HG02973 (cell line): ENCODE measurements around the gene CIROP.
A peak's percentile ranks its signal among the peaks of the same experiment; 100 is the strongest.

Experiments
- ATAC-seq: cut with Tn5 transposase; IDR thresholded peaks from one replicate; pipeline ENCODE4 v1.9.1; 2021; ENCODE audit warnings: moderate library complexity; ENCODE audit not compliant: unreplicated experiment

CIROP gene

DNA sequence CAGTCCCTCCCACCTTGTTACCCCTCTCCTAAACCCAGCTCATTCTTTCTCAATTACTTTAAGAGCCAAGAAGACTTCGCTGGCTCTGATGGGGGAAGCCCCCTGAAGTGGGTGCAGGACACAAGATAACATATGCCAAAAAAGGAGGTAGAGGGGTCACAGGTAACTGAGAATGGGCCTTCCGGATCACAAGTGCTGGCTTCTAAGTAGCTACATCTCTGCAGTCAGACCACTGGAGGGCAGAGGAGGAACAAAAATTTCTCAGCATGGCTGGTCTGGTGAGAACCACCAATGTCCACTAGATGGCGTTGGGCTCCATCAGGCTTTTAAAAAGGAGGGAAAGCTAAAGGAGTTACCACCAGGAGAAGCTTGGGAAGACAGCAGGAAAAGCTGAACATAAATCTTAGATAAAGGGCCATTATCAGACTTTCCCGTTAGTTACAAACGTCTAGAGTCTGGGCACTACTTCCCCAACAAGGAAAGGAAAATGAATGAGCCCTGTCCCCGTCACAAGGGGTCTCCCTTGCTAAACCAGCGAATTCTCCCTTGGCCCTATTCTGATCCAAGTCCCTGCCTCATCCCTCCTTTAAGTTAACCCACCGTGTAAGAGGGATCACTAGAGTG is 35.9 kb downstream of the CIROP start:
- ATAC-seq, result peak; percentile 71

DNA sequence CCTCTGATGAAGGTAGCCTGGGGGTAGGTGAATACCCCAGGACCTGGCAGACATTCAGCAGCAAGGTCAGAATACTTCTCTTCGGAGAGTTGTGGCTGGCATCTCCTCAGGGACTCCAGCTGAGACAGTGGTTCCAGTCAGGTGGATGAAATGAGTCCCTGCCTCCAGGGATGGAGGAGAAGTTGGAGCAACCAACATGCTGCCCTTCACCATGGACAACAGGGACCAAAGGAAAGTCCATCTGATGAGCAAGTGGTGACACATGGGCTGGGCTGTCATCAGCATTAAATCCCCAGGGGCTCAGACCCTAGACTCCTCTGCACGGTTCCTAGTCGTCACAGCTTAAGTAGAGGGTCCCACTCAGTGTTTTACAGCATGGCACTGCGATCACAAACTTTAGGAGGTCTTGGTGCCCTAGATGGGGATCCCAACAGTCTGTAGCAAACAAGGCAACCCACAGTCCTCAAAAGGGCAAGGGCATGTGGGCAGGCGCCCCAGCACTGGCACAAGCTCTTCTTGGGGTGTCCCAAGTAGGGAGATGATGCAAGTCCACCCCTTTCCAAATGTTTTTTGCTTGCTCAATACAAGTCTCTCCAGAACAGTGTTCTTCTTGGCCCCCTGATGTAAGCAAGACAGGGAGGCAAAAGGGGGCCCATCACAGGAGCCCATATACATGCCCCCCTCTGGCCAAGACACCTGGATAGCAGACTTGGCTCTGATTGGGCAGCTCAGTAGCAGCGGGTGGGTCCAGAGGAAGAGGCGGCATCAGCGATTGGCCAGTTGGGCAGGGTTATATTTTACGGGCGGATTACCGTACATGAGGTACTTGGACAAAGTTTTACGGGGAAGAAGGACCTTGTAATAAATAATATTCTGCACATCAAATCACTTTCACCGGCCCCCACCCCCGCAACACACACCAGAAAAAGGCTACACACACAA is 36.7 kb downstream of the CIROP start:
- no peak for ATAC-seq

DNA sequence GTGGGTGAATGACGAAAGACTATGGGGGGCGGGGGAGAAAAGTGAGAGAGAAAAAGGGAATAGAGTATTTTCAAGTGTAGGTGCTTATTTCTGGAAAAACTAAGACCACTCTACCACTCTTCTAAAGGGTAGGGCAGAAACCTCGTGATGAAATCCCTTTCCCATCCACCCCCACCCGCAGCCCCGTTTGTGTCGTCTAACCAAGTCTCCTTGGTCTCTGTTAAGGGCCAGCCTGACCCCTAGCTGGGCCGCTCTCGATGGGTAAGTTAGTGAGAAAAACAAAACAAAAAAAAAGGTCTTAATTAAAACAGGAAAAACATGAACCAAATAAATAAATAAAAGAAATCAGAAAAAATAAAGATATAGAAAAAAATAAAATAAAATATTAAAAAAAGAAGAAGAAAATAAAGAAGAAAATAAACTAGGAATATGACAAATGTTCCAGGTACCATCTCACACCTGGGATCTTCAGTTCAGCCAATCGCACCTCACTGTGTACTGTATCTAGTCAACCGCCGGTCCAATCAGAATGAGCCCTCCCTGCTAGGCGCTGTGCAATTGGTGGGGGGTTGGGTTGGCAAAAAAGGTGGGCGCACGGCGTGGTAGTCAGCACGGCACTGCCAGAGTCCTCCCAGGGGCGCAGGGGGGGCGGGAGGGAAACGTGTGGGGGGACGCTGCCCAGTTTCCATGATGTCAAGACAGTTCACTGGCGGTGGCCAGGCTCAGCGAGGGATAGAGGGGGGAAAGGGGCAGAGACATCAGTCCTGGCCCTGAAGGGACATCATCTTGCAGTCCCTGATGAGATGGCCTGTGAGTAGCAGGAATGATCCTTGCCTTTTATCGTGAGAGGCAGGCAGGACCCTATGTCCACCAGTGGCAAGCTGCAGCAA is 37.7 kb downstream of the CIROP start:
- no peak for ATAC-seq

DNA sequence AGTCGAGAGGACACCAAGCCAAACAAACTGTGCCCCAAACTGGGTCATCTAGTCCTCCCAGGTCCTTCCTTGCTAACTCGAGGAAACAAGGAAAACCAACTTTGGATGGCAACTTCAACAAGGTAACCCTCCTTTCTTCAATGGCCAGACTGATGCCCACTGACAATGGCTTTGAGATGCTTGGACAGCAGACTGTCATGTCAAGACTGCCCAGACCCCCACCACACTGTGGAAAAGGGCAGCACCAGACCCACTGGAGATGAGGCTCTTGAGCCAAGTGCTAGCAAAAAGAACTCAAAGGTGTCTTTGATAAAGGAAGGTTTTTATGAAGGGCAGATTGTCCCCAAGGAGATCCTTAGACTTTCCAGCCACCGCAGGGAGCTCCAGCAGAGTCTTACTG is 38.4 kb downstream of the CIROP start:
- ATAC-seq, result no peak

DNA sequence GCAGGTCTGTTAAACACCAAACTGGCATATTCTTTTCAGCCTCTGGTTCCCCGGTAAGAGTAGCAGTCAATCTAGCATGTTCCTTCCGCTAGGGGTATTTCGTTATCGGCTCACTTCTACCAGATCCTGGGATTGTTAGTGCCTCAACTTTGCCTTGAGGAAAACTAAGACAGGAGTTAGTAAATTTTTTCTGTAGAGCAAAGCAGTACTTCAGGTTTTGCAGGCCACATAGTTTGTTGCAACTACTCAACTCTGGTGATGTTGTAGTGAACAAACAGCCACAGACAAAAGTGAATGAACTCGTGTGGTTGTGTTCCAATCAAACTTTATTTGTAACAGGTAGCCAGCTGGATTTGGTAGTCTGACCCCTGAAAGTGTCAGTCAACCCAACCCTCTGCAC is 41.2 kb downstream of the CIROP start:
- no peak for ATAC-seq

DNA sequence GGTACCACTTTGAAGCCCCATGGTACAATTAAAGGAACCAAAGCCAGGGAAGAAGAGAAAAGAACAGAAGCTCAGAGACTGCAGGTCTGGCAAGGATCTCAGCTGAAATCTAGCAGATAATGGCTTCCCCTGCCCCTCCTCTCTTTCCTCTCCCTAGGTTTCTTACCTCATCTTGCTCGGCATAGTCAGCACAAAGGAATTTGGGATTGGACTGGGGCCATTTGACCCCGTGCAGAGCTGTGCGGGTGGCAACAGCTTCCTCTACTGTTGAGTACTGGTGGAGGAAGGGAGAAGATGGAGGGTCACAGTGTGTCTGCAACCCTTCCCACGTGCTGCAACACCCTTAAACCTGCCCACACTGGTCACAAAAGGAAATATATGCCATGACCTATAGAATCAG is 42.8 kb downstream of the CIROP start:
- no peak for ATAC-seq

DNA sequence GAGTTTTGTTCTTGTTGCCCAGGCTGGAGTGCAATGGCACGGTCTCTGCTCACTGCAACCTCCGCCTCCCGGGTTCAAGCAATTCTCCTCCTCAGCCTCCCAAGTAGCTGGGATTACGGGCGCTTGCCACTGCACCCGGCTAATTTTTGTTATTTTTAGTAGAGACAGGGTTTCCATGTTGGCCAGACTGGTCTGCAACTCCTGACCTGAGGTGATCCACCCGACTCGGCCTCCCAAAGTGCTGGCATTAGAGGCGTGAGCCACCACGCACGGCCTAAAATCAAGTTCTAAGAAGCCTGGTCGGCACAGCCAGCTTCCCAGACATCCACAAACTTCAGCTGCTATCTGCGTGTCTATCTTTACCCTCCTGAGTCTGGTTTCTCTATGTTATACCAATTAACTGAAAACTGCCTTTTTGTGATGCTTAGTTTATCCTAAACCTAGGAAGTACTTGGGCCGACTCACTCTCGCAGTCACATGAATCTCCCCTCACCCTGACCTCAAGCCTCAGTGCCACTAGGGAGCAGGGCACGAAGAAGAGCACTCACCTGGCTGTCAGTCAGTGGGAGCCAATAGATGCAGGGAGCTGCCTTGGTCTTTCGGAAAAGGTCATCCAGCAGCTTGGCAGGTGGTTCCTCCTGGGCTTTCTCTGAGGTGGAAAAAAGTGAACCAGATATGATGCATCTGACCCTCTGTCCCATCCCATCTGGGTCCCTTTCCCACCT is 44.1 kb downstream of the CIROP start:
- no peak for ATAC-seq

DNA sequence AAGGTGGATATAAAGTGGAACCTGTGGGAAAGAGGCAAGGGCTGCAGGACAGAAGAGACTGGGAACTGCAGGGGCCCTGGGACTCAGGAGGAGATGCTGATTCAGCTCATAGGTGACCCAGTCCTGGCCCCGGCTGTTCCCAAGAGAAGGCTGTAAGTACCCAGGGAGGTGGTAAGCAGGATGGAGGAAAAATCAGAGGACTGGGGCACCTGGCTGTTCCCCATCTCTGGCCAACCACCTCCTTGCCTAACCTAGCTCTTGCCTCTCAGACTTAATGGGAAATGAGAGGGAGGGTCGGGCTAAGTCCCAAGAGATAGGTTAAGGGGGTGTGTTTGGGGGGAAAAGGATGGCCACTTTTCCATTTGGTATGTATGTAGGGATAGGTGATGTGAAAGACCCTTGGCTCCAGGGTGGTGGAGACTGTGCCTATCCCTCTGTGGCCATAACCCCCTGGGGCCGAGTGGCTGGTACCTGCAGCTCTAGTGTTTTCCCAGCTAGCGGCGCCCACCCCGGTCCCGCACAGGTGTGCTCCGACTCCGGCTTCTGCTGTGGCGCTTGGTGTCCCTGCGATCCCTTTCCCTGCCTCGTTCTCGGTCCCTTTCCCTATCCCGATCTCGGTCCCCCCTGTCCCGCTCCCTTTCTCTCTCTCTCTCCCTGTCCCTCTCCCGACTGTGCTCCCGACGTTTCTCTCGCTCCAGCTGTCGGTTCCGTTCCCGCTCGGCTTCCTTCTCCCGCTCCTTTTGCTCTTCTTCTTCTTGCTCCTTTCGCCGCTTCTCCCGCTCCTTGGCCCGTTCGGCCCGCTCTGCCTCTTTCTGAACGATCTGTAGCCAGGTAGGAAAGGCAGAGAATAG is 45.9 kb downstream of the CIROP start:
- ATAC-seq, result no peak

DNA sequence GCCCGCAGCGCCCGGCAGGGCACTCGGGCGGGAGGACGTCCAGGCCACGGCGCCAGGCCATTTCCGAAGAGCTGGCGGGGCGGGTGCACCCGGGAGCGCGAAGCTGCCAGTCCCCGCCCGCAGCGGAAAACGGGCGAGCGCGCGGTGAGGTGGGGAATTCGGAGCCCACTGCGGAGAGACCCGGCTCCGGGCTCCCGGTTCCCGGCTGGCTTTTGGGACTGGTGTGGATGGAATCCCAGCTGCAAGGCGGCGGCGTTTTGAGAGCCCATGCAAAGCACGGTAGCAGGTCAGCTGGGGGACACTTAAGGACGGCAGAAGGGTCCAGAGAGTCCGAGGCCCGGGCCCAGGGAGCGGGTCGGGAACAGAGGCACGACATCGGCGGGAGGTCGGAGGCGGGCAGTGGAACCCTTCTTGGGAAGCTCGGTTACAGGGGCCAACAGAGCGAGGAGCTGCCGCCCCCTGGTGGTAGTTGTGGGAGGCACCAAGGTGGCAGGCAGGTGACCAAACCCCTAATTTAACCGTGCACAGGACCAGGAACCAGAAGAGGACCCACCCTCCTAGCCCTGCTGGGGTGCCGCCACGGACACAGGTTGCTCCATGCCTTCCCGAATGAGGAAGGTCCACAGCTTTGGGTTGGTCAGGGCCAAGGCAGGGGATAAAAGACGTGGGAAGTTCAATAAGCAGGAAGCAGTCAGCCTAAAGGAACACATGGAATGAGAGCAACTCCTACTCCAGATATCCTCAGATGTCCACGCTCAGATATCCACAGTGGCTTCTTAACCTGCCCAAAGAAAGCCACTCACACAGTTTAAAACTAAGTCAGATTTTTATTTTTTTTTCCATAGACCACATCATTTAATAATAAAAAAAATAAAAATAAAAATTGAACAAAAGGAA is 46.8 kb downstream of the CIROP start:
- peak; percentile 50 for ATAC-seq

DNA sequence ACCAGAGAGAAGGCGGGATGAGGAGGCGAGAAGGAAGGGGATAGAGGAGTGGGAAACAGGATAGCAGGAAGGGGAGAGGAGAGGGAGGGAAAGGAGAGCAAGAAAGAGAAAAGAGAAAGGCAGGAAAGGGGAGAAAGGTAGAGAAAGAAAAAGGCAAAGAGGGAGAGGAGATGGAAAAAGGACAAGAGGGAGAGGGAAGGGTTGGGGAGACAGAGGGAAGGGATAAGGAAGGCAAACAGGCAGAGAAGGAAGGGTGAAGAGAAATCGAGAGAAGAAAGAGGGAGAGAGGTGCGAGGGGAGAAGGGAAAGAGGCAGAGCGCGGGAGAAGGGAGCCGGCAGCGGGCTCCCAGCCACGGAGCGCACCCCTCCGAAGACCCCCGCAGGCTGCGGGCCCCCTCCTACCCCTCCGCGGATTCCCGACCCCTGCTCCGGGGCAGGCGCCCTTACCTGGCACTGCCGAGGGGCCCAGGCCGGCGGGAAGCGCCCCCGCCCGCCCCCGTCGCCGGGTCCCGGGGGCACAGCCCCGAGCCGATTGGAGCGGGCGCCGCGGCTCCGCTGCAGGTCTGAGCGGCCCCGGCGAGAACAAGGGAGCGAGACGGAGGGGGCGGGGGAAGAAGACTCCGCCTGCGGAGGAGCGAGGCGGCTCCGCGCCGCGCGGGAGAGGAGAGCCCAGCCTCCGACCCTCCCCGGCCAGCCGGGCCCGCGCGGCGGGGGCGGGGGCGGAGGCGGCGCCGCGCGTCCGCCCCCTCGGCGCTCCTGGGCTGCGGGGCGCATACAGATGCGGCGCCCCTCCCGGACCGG is 47.6 kb downstream of the CIROP start, which contains the start of gene CDH24:
Gene CDH24, minus strand, starts transcription at position 565 of the 801 bp plus-strand sequence. CDS start 1,787 bp downstream, outside the sequence.
- ATAC-seq, result peak; percentile 41

DNA sequence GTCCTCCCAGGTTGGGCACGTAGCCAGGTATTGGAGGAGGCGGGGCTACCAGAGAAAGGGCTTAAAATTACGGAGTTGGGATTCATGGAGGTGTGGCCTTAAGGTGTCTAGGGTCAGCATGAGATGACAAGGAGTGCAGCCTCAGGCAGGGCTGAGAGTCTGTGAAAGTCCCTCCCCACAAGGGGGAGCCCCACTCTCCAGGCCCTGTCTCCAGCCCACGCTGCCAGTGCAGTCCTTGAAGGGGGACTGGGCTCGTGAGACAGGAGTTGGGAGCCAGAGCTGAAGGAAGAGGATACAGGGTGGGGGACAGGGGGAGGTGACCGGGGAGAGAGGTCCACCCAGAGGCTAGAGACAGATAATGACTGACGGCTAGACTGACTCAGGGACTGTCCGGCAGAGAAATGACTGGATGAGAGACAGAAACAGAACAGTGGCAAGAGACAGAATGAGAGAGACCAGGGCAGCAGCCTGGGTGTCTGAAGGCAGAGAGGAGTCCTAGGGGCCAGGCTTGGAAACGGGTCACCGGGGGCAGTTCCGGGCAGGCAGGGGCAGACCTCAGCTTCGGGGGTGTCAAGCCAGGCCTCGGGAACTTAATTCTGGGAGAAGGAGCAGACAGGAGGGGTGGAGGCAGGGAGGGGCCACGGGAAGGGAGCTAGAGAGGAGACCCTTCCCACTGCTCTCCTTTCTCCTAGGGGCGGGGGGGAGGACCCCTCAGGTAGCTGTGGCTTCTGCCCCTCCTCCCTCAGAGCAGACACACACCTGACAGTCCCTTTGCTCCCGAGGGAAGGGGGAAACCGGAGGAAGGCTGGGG is 48.4 kb downstream of the CIROP start:
- peak; percentile 48 for ATAC-seq

DNA sequence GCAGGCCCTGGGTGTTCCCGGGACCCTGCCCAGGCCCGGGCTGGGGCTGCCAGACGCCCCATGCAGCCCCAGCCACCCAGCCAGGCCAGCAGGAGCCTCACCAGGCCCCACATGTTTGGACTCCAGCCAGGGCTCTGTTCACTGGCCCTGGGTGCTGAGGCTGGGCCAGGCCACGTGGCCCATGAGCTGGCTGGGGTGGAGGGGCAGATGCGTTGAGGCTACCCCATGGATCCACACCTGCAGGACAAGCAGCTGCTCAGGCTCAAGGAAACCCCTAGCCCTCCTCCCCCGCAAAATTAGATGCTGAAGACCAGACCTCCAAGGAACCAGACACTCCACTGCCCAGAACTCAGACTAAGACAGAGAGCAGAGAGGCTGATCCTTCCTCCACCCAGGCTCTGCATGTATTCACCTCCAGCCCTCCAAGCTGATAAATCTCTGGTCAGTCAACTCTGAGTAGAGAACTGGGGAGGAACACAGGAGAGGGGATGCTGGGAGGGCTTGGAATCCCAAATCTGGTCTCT is 49.1 kb downstream of the CIROP start:
- ATAC-seq, result no peak

DNA sequence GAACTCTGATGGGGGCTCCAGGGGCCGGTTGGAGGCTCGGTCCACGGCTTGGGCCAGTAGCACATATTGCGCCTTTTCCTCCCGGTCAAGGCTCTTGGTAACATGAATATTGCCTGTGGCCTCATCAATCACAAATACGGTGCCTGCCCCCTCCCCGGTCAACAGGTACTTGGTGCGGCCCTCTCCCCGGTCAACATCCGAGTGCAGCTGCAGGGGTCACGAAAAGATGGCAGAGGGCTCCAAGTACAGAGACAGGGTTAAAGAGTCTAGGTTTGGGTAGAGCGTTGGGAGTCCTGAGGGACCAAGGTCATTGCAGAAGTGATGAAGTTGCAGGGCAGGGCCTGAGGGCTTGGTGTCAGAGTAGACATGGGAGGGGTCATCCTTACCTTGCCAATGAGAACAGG is 49.6 kb downstream of the CIROP start:
- no peak for ATAC-seq

DNA sequence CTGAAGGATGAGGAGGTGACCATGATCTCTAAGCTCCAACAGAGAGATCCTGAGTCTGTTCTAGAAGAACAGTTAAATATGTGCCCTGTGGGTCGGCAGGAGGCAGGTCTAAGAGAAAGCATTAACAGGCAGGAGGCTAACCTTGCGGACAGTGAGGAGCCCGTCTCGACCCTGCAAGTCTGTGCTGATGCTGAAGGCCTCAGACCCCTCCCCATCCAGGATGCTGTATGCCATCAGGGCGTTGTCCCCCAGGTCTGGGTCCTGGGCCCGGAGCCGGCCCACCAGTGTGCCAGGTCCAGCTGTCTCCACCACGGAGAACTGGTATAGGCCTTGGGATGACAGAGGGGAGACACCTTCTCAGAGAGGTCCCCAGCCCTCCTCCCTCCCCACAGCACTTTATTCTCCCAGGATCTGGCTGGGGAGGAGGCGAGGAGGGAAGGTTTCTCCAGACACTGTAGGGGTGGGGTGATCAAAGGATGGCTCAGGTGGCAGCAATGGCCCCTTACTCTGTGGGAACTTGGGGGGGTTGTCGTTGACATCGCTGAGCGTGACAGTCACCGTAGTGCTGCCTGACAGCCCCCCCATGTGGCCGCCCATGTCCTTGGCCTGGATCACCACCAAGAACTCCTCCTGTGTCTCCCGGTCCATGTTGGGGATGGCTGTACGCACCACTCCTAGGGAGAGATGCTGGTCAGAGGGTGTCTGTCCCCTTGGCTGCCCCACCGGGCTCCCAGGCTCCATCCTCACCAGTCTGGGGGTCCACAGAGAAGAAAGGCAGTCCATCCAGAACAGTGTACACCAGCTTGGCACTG is 50.6 kb downstream of the CIROP start:
- no peak for ATAC-seq

DNA sequence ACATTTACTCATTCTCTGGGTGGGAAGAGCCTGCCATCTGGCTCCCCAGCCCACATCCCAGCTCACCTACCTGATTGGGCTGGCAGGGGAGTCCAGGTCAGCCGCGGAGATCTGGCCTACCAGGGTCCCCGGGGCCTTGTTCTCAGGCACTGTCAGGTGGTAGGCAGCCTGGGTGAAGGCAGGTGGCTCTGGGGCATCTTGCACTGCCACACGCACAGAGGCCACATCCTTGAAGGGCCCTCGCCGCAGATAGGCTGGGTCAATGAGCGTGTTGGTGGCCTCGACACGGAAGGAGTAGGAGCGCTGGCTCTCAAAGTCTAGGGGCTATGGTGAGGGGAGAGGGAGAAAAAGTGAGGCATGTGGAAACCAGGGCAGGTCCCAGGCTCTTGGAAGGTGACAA is 51.4 kb downstream of the CIROP start:
- ATAC-seq, result no peak

DNA sequence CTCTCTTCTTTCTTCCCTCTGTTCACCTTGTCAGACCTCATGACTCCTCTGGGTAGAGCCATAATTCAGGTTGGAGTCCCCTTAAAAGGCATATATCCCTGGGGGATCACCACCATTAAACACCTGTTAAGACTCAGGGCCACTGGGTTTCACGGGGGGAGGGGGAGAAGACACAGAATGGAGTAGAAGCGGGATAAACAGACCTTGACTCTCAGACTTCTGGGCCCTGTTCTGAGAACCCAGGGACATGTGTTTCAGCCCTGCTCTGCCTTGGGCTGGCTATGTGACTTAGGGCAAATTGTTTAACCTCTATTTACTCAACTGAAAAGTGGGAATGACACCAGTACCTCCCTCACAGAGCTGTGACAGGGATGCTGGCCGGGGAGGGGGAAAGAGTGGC is 52.1 kb downstream of the CIROP start:
- no peak for ATAC-seq
